H9 (cell line): ENCODE data around the gene PLCL1. TPM values are rescaled to one million over a fixed set of nuclear protein-coding genes. Genes with fewer than 3 reads are reported as not detected.

Experiments
- DNase-seq: peaks from one replicate; pipeline ENCODE4 v3.0.0-alpha.2; 2017
- H2AFZ ChIP-seq: one replicate; pipeline ENCODE4 v1.6.1; 2013; ENCODE audit warnings: mild to moderate bottlenecking, low read length, control low read depth, moderate library complexity
- H2AK5ac ChIP-seq: 2 replicates; pipeline ENCODE4 v1.6.1; 2013; ENCODE audit warnings: low read length, control low read depth, mixed read lengths; ENCODE audit not compliant: insufficient read length
- H2BK120ac ChIP-seq: one replicate; pipeline ENCODE4 v1.6.1; 2013; ENCODE audit warnings: low read depth, mild to moderate bottlenecking, low read length, control low read depth, inconsistent platforms; ENCODE audit not compliant: poor library complexity, severe bottlenecking
- H2BK12ac ChIP-seq: 2 replicates; pipeline ENCODE4 v1.6.1; 2013; ENCODE audit warnings: low read length, control low read depth, mixed read lengths, low read depth; ENCODE audit not compliant: insufficient read length
- H2BK15ac ChIP-seq: 2 replicates; pipeline ENCODE4 v1.6.1; 2013; ENCODE audit warnings: low read depth, low read length, control low read depth
- H2BK20ac ChIP-seq: one replicate; pipeline ENCODE4 v1.6.1; 2013; ENCODE audit warnings: low read depth, mild to moderate bottlenecking, low read length, control low read depth, inconsistent platforms; ENCODE audit not compliant: poor library complexity, severe bottlenecking
- H2BK5ac ChIP-seq: 2 replicates; pipeline ENCODE4 v1.6.1; 2013; ENCODE audit warnings: low read length, control low read depth, mixed read lengths; ENCODE audit not compliant: insufficient read length
- H3K14ac ChIP-seq: 2 replicates; pipeline ENCODE4 v1.6.1; 2013; ENCODE audit warnings: low read length, control low read depth; ENCODE audit not compliant: insufficient read depth
- H3K18ac ChIP-seq: 2 replicates; pipeline ENCODE4 v1.6.1; 2013; ENCODE audit warnings: low read depth, mild to moderate bottlenecking, mixed read lengths, low read length, control low read depth; ENCODE audit not compliant: insufficient read length
- H3K23ac ChIP-seq: 2 replicates; pipeline ENCODE4 v1.6.1; 2013; ENCODE audit warnings: low read length, control low read depth, mixed read lengths, low read depth; ENCODE audit not compliant: insufficient read length
- H3K23me2 ChIP-seq: 2 replicates; pipeline ENCODE4 v1.6.1; 2013; ENCODE audit warnings: low read depth, mild to moderate bottlenecking, mixed read lengths, low read length, control low read depth; ENCODE audit not compliant: insufficient read length, poor library complexity, severe bottlenecking
- H3K27ac ChIP-seq: 2 replicates; pipeline ENCODE4 v1.5.1; 2013; ENCODE audit warnings: low read length, control low read depth, mixed read lengths, low read depth; ENCODE audit not compliant: insufficient read length
- H3K27me3 ChIP-seq: 2 replicates; pipeline ENCODE4 v1.6.1; 2013; ENCODE audit warnings: low read length, control low read depth, inconsistent platforms; ENCODE audit not compliant: insufficient read depth
- H3K4ac ChIP-seq: 2 replicates; pipeline ENCODE4 v1.6.1; 2013; ENCODE audit warnings: low read depth, mild to moderate bottlenecking, control low read depth, inconsistent platforms, low read length, moderate library complexity
- H3K4me1 ChIP-seq: 2 replicates; pipeline ENCODE4 v1.6.1; 2013; ENCODE audit warnings: low read length, control low read depth, inconsistent platforms; ENCODE audit not compliant: insufficient read depth
- H3K4me2 ChIP-seq: 2 replicates; pipeline ENCODE4 v1.6.1; 2013; ENCODE audit warnings: low read length, control low read depth, mixed read lengths; ENCODE audit not compliant: insufficient read length, insufficient read depth
- H3K56ac ChIP-seq: 2 replicates; pipeline ENCODE4 v1.6.1; 2013; ENCODE audit warnings: low read depth, mild to moderate bottlenecking, mixed read lengths, low read length, control low read depth; ENCODE audit not compliant: insufficient read length
- H3K79me1 ChIP-seq: 2 replicates; pipeline ENCODE4 v1.6.1; 2013; ENCODE audit warnings: low read depth, mild to moderate bottlenecking, moderate library complexity, low read length, control low read depth, inconsistent platforms; ENCODE audit not compliant: insufficient read depth, poor library complexity, severe bottlenecking
- H3K79me2 ChIP-seq: 2 replicates; pipeline ENCODE4 v1.6.1; 2013; ENCODE audit warnings: low read length, control low read depth, inconsistent platforms; ENCODE audit not compliant: insufficient read depth
- H3K9ac ChIP-seq: 2 replicates; pipeline ENCODE4 v1.6.1; 2013; ENCODE audit warnings: low read length, control low read depth, mixed read lengths; ENCODE audit not compliant: insufficient read length; ENCODE audit errors: extremely low read depth
- H3K9me3 ChIP-seq: one replicate; pipeline ENCODE4 v1.6.1; 2013; ENCODE audit warnings: low read depth, low read length, inconsistent platforms; ENCODE audit not compliant: control insufficient read depth
- H3T11ph ChIP-seq: one replicate; pipeline ENCODE4 v1.6.1; 2013; ENCODE audit warnings: mild to moderate bottlenecking, low read length, control low read depth, inconsistent platforms
- H4K20me1 ChIP-seq: one replicate; pipeline ENCODE4 v1.6.1; 2013; ENCODE audit not compliant: control insufficient read depth, insufficient read length, insufficient read depth
- H4K5ac ChIP-seq: 2 replicates; pipeline ENCODE4 v1.6.1; 2013; ENCODE audit warnings: low read depth, mild to moderate bottlenecking, mixed read lengths, low read length, control low read depth; ENCODE audit not compliant: insufficient read length
- H4K8ac ChIP-seq: replicated peaks from 2 replicates; pipeline ENCODE4 v1.6.1; 2013; ENCODE audit warnings: low read length, control low read depth, mixed read lengths, low read depth; ENCODE audit not compliant: insufficient read length
- H4K91ac ChIP-seq: 2 replicates; pipeline ENCODE4 v1.6.1; 2013; ENCODE audit warnings: low read depth, mild to moderate bottlenecking, moderate library complexity, mixed read lengths, low read length, control low read depth; ENCODE audit not compliant: insufficient read length
- H3K27ac Mint-ChIP-seq, 3 experiments: 2 replicates in 2 of 3; 3 replicates in 1 of 3; pipeline ENCODE4 v1.8.0; 2020 to 2021; ENCODE audit warnings: mixed read lengths in 3 of 3, mild to moderate bottlenecking in 1 of 3, moderate library complexity in 1 of 3
- H3K27me3 Mint-ChIP-seq: 2 replicates; pipeline ENCODE4 v1.8.0; 2021; ENCODE audit warnings: low read depth, mild to moderate bottlenecking, moderate library complexity, mixed read lengths
- H3K36me3 Mint-ChIP-seq, 3 experiments: 2 replicates in 2 of 3; 3 replicates in 1 of 3; pipeline ENCODE4 v1.8.0; 2020 to 2021; ENCODE audit warnings: low read depth in 3 of 3, mixed read lengths in 3 of 3; ENCODE audit not compliant: insufficient read depth in 1 of 3
- H3K4me1 Mint-ChIP-seq, 2 experiments: 2 replicates each; pipeline ENCODE4 v1.8.0; 2020; ENCODE audit warnings: mixed read lengths in 2 of 2
- H3K4me3 Mint-ChIP-seq, 2 experiments: 2 replicates in 1 of 2; 3 replicates in 1 of 2; pipeline ENCODE4 v1.8.0; 2020 to 2021; ENCODE audit warnings: mild to moderate bottlenecking in 2 of 2, mixed read lengths in 2 of 2, moderate library complexity in 1 of 2
- H3K9me3 Mint-ChIP-seq, 2 experiments: 2 replicates in 1 of 2; 3 replicates in 1 of 2; pipeline ENCODE4 v1.8.0; 2020; ENCODE audit warnings: mild to moderate bottlenecking in 2 of 2, mixed read lengths in 2 of 2, moderate library complexity in 1 of 2
- CTCF ChIP-seq: fragments of 200-600 bp; sonication (generic); conservative IDR thresholded peaks from 3 replicates; pipeline ENCODE4 v1.8.0; 2021; ENCODE audit warnings: antibody characterized with exemption, mild to moderate bottlenecking
- WGBS: extraction: QIAGEN DNeasy Blood & Tissue Kit; methylation state at CpG from one replicate; pipeline ENCODE4 v1.1.7; 2013; ENCODE audit warnings: missing lambda C conversion rate, low lambda C conversion rate, mixed read lengths; ENCODE audit not compliant: insufficient read length; ENCODE audit errors: extremely low coverage; 5-methylcytosine and 5-hydroxymethylcytosine counted together
- total RNA-seq: library from RNA; stranded (reverse); gene quantifications from 2 replicates; pipeline ENCODE4 v1.2.1, GENCODE V29; 2021

The PLCL1 gene
- total RNA-seq, 1 experiment from 2014 or later: 0.04 TPM

GRCh38 chr2:197798187-197798586 lies 6.2 kb upstream of the PLCL1 start:
- Histone ChIP-seq H3T11ph (no peak overlapping the region), H4K91ac (no peak overlapping the region), H3K9me3 (no peaks in the 10 kb centered on the region), H2BK12ac (no peak overlapping the region), H2BK120ac (no peak overlapping the region), H3K4me2 (no peak overlapping the region), H3K79me2 (no peaks in the 10 kb centered on the region), H3K23me2 (no peaks in the 10 kb centered on the region), H3K4ac (no peak overlapping the region), H2BK15ac (no peak overlapping the region), H4K8ac (no peak overlapping the region), H3K23ac (no peak overlapping the region), H3K9ac (no peak overlapping the region), H2AFZ (no peak overlapping the region), H3K56ac (no peak overlapping the region), H3K4me1 (no peaks in the 10 kb centered on the region), H3K18ac (no peak overlapping the region), H4K5ac (no peak overlapping the region), H2BK20ac (no peak overlapping the region), H2AK5ac (no peak overlapping the region), H3K79me1 (no peaks in the 10 kb centered on the region), H4K20me1 (no peaks in the 10 kb centered on the region), H3K27ac (no peak overlapping the region), H3K27me3 (no peaks in the 10 kb centered on the region), H2BK5ac (no peak overlapping the region), H3K14ac (no peak overlapping the region)
- peaks cover 12% of the 10 kb centered on the region for H3K27me3 Mint-ChIP-seq
- no peaks in the 10 kb centered on the region for H3K4me1 Mint-ChIP-seq
- DNase-seq: no peak
- H3K9me3 Mint-ChIP-seq: peaks cover 6 to 8% of the 10 kb centered on the region in 2 experiments; a peak in 3 of 5 replicates
- TF ChIP-seq CTCF: no peak
- 0 out of 7 replicates have a peak, but pooled peaks cover 0 to 4% (median 0%) of the 10 kb centered on the region in 3 experiments for H3K36me3 Mint-ChIP-seq
- no peak overlapping the region for H3K4me3 Mint-ChIP-seq
- WGBS: 100% methylated on average over 1 of the region's 4 CpGs
- peak overlapping the region in 1 of 3 experiments; percentile 54; a peak in 1 of 7 replicates for H3K27ac Mint-ChIP-seq
